Left lung (tissue), 10 donors: ENCODE results near the gene RAB8B. TPM values are rescaled to one million over a fixed set of nuclear protein-coding genes. Genes with fewer than 3 reads are reported as not detected.

Experiments used
- ATAC-seq: fragments of 200-7000 bp; cut with Tn5 transposase; one replicate; pipeline ENCODE4 v1.9.1; 2020; ENCODE audit warnings: moderate library complexity
- DNase-seq, 4 donors: peaks; one replicate each; pipeline ENCODE4 v3.0.0-alpha.2; 2013 to 2020
- H3K27ac ChIP-seq, 2 donors: fragments of 200-600 bp; sonication (generic) in 1 of 2; one replicate each; pipeline versions ENCODE4 v1.5.0 to v1.8.0; 2020 to 2021
- H3K27me3 ChIP-seq, 2 donors: fragments of 200-600 bp; sonication (generic) in 1 of 2; one replicate each; pipeline versions ENCODE4 v1.5.0 to v1.8.0; 2020 to 2021
- H3K36me3 ChIP-seq, 2 donors: fragments of 200-600 bp; sonication (generic) in 1 of 2; one replicate each; pipeline versions ENCODE4 v1.5.0 to v1.8.0; 2020 to 2021
- H3K4me1 ChIP-seq, 2 donors: fragments of 200-600 bp; one replicate each; pipeline ENCODE4 v1.8.0; 2021
- H3K4me3 ChIP-seq, 2 donors: fragments of 200-600 bp; sonication (generic) in 1 of 2; one replicate each; pipeline versions ENCODE4 v1.5.0 to v1.8.0; 2020 to 2021; ENCODE audit warnings: mild to moderate bottlenecking in 1 of 2
- H3K9me3 ChIP-seq, 2 donors: fragments of 200-600 bp; sonication (generic) in 1 of 2; one replicate each; pipeline versions ENCODE4 v1.5.0 to v1.8.0; 2020 to 2021
- CTCF ChIP-seq, 2 donors: fragments of 200-600 bp; sonication (generic) in 1 of 2; IDR thresholded peaks; one replicate each; pipeline versions ENCODE4 v1.5.0 to v1.8.0; 2021; ENCODE audit warnings: antibody characterized with exemption in 2 of 2
- intact Hi-C, 2 donors: fragments of 100-400 bp; cut with DNase I; formaldehyde crosslinking; loops; one replicate each; pipeline versions ENCODE4 v1.11.2 to v1.14.2; 2022
- polyA plus RNA-seq, 6 donors: library from polyadenylated mRNA; unstranded; fragments of 120-200 nt; gene quantifications; one replicate each; pipeline ENCODE4 v1.2.1, GENCODE V29; 2013; ENCODE audit not compliant: insufficient read length in 6 of 6
- total RNA-seq, 2 donors: library from RNA; stranded (reverse); fragmentation: NEBNext Ultra II Directional; extraction: Animal tissue kit (Norgen Biotek cat#: 25700); gene quantifications; one replicate each; pipeline ENCODE4 v1.2.1, GENCODE V29; 2021
- donor health status: DM: no; HTN: yes; CAD: no.
- donor health status: DM: no; HTN: no; CAD: no.

The RAB8B gene
- total and polyA plus RNA-seq, 8 donors: 45.1 to 62.2 (median 57.0) TPM

- peaks cover 16 to 35% of the 10 kb centered on the region in 2 donors for H3K4me1 ChIP-seq
- intact Hi-C loops: no loop called here
- H3K27me3 ChIP-seq: no peaks in the 10 kb centered on the region
- TF ChIP-seq CTCF (IDR thresholded peaks at IDR 0.05): peak in 1 of 2 donors; percentile 20
- H3K27ac ChIP-seq: peak overlapping the region; percentile 96 to 99
- H3K36me3 ChIP-seq: peaks cover 0 to 21% of the 10 kb centered on the region in 2 donors
- ATAC-seq (peak; percentile 53), DNase-seq (peak in 3 of 4 donors; percentile 62 to 82 (median 69))
- H3K4me3 ChIP-seq: peak overlapping the region; percentile 68 to 83
- no peaks in the 10 kb centered on the region for H3K9me3 ChIP-seq
Measured at GRCh38 chr15:63157891-63158431, 31.4 kb upstream of the RAB8B start.

DNA sequence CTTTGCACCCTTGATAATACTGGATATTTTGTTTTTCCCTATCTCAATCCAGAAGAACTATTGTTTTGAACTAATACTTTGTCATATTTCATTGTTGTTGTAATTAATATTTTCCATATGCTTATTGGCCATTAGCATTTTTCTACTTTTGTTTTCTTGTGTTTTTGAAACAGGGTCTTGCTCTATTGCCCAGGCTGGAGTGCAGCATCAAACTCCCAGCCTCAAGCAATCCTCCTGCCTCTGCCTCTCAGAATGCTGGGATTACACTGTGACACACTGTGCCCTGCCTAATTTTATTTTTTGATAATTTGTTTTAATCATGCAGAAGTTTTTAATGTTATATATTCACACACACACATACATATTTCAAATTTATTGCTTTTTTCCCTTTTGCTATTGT lies 28.8 kb upstream of the RAB8B start:
- intact Hi-C loops: no loop called here
- Histone ChIP-seq H3K27me3 (no peaks in the 10 kb centered on the region), H3K36me3 (no peaks in the 10 kb centered on the region), H3K27ac (no peak overlapping the region), H3K9me3 (no peaks in the 10 kb centered on the region), H3K4me1 (peaks cover 4 to 16% of the 10 kb centered on the region in 2 donors), H3K4me3 (no peak overlapping the region)
- DNase-seq (no peak), ATAC-seq (no peak)
- TF ChIP-seq CTCF (IDR thresholded peaks at IDR 0.05): no peak

GRCh38 chr15:63163217-63163616 lies 26.2 kb upstream of the RAB8B start:
- Histone ChIP-seq H3K27ac (no peak overlapping the region), H3K36me3 (no peaks in the 10 kb centered on the region), H3K9me3 (no peaks in the 10 kb centered on the region), H3K27me3 (no peaks in the 10 kb centered on the region), H3K4me1 (peaks cover 0 to 5% of the 10 kb centered on the region in 2 donors), H3K4me3 (no peak overlapping the region)
- intact Hi-C loops: no loop called here
- DNase-seq (no peak), ATAC-seq (no peak)
- no peak for TF ChIP-seq CTCF (IDR thresholded peaks at IDR 0.05)

DNA sequence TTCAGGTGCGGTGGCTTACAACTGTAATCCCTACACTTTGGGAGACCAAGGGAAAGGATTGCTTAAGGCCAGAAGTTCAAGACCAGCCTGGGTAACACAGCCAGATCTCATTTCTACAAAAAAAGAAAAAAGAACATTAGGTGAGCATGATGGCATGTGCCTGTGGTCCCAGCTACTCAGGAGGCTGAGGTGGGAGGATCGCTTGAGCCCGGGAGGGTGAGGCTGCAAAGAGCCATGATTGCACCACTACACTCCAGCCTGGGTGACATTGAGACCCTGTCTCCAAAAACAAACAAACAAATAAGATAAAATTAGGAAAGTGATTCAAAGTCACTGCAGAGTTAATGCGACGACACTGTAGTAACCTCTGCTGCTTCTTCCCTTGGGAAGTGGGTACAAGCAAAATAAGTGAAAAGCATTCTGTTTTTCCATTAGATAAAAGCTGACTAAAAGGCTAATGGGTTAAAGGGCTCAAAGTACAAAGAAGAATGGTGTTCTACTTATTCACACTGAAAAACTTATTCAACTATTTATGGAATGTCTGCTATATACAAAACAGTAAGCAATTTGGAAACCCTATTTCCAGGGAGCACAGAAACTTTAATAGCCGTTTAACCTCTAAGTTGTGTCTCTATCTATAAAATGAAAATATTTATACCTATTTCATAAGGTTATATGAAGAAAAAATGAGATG lies 24.1 kb upstream of the RAB8B start:
- no peak for TF ChIP-seq CTCF (IDR thresholded peaks at IDR 0.05)
- Histone ChIP-seq H3K4me1 (no peaks in the 10 kb centered on the region), H3K4me3 (no peak overlapping the region), H3K27me3 (no peaks in the 10 kb centered on the region), H3K27ac (no peak overlapping the region), H3K36me3 (no peaks in the 10 kb centered on the region), H3K9me3 (no peaks in the 10 kb centered on the region)
- intact Hi-C loops: no loop called here
- DNase-seq (no peak), ATAC-seq (no peak)

GRCh38 chr15:63166219-63166618 lies 23.2 kb upstream of the RAB8B start:
- DNase-seq (no peak), ATAC-seq (peak; percentile 59)
- Histone ChIP-seq H3K27me3 (no peaks in the 10 kb centered on the region), H3K9me3 (no peaks in the 10 kb centered on the region), H3K4me1 (no peaks in the 10 kb centered on the region), H3K36me3 (no peaks in the 10 kb centered on the region), H3K4me3 (no peak overlapping the region), H3K27ac (no peak overlapping the region)
- intact Hi-C loops: no loop called here
- TF ChIP-seq CTCF (IDR thresholded peaks at IDR 0.05): no peak
